Liver (tissue), 9 donors: ENCODE measurements around the gene CLPX. TPM values are rescaled to one million over a fixed set of nuclear protein-coding genes. Genes with fewer than 3 reads are reported as not detected.

ENCODE experiments used
- DNase-seq: peaks from one replicate; pipeline ENCODE4 v3.0.0-alpha.2; 2017; ENCODE audit warnings: low spot score
- H3K27ac ChIP-seq, 2 donors: one replicate each; pipeline ENCODE4 v1.7.0; 2013; ENCODE audit warnings: inconsistent platforms in 2 of 2, low read length in 2 of 2, control low read depth in 1 of 2, low read depth in 1 of 2, mild to moderate bottlenecking in 1 of 2
- H3K27me3 ChIP-seq, 4 donors: one replicate each; pipeline versions ENCODE4 v1.6.1 to v1.7.0; 2013; ENCODE audit warnings: low read length in 3 of 4, inconsistent platforms in 1 of 4, mild to moderate bottlenecking in 1 of 4, moderate library complexity in 1 of 4; ENCODE audit not compliant: control insufficient read depth in 4 of 4, insufficient read depth in 4 of 4
- H3K36me3 ChIP-seq, 4 donors: one replicate each; pipeline versions ENCODE4 v1.6.1 to v1.7.0; 2013; ENCODE audit warnings: low read length in 3 of 4, mild to moderate bottlenecking in 3 of 4, low read depth in 1 of 4, moderate library complexity in 1 of 4; ENCODE audit not compliant: control insufficient read depth in 4 of 4, insufficient read depth in 3 of 4
- H3K4me1 ChIP-seq, 4 donors: one replicate each; pipeline versions ENCODE4 v1.6.1 to v1.7.0; 2013; ENCODE audit warnings: low read length in 3 of 4, mild to moderate bottlenecking in 3 of 4, moderate library complexity in 1 of 4; ENCODE audit not compliant: control insufficient read depth in 4 of 4, insufficient read depth in 4 of 4
- H3K4me3 ChIP-seq, 3 donors: one replicate each; pipeline versions ENCODE4 v1.6.1 to v1.7.0; 2013; ENCODE audit warnings: low read length in 3 of 3, control low read depth in 1 of 3, low read depth in 1 of 3, mild to moderate bottlenecking in 1 of 3
- H3K9ac ChIP-seq, 2 donors: one replicate each; pipeline ENCODE4 v1.7.0; 2013; ENCODE audit warnings: low read length in 2 of 2, mild to moderate bottlenecking in 2 of 2, moderate library complexity in 2 of 2, control low read depth in 1 of 2, low read depth in 1 of 2
- H3K9me3 ChIP-seq, 4 donors: one replicate each; pipeline versions ENCODE4 v1.6.1 to v1.7.0; 2013; ENCODE audit warnings: low read length in 3 of 4; ENCODE audit not compliant: control insufficient read depth in 4 of 4
- ATF3 ChIP-seq: IDR thresholded peaks from 2 replicates; pipeline ENCODE4 v1.6.1; 2016; ENCODE audit warnings: antibody characterized with exemption
- EGR1 ChIP-seq, 2 donors: IDR thresholded peaks; 2 replicates each; pipeline ENCODE4 v1.6.1; 2016 to 2018; ENCODE audit warnings: antibody characterized with exemption in 2 of 2, low read depth in 2 of 2
- FOXA2 ChIP-seq: IDR thresholded peaks from 2 replicates; pipeline ENCODE4 v1.6.1; 2016; ENCODE audit warnings: antibody characterized with exemption
- GABPA ChIP-seq, 2 donors: IDR thresholded peaks in 1 of 2; conservative IDR thresholded peaks in 1 of 2; 2 replicates each; pipeline ENCODE4 v1.6.1; 2016; ENCODE audit warnings: antibody characterized with exemption in 2 of 2, mild to moderate bottlenecking in 1 of 2, moderate library complexity in 1 of 2
- HNF4A ChIP-seq, 2 donors: conservative IDR thresholded peaks; 2 replicates each; pipeline ENCODE4 v1.6.1; 2016; ENCODE audit warnings: antibody characterized with exemption in 2 of 2, mild to moderate bottlenecking in 2 of 2
- HNF4G ChIP-seq: IDR thresholded peaks from 2 replicates; pipeline ENCODE4 v1.6.1; 2016; ENCODE audit warnings: antibody characterized with exemption
- JUND ChIP-seq, 2 donors: IDR thresholded peaks; 2 replicates each; pipeline ENCODE4 v1.6.1; 2016; ENCODE audit warnings: antibody characterized with exemption in 2 of 2
- MAX ChIP-seq: IDR thresholded peaks from 2 replicates; pipeline ENCODE4 v1.6.1; 2016; ENCODE audit warnings: antibody characterized with exemption
- NR2F2 ChIP-seq: IDR thresholded peaks from 2 replicates; pipeline ENCODE4 v1.6.1; 2016; ENCODE audit warnings: antibody characterized with exemption
- RAD21 ChIP-seq, 2 donors: IDR thresholded peaks; 2 replicates each; pipeline ENCODE4 v1.6.1; 2016; ENCODE audit warnings: antibody characterized with exemption in 2 of 2, mild to moderate bottlenecking in 2 of 2
- REST ChIP-seq: IDR thresholded peaks from 2 replicates; pipeline ENCODE4 v1.6.1; 2016; ENCODE audit warnings: antibody characterized with exemption, mild to moderate bottlenecking
- RXRA ChIP-seq, 2 donors: IDR thresholded peaks; 2 replicates each; pipeline ENCODE4 v1.6.1; 2017 to 2018; ENCODE audit warnings: antibody characterized with exemption in 2 of 2, mild to moderate bottlenecking in 1 of 2
- SP1 ChIP-seq: IDR thresholded peaks from 2 replicates; pipeline ENCODE4 v1.6.1; 2018; ENCODE audit warnings: antibody characterized with exemption, mild to moderate bottlenecking
- TAF1 ChIP-seq: conservative IDR thresholded peaks from 2 replicates; pipeline ENCODE4 v1.6.1; 2016; ENCODE audit warnings: antibody characterized with exemption, mild to moderate bottlenecking
- YY1 ChIP-seq: IDR thresholded peaks from 2 replicates; pipeline ENCODE4 v1.6.1; 2016; ENCODE audit warnings: antibody characterized with exemption, mild to moderate bottlenecking
- WGBS: extraction: QIAGEN DNeasy Blood & Tissue Kit; methylation state at CpG from one replicate; pipeline ENCODE4 v1.1.7; 2013; 5-methylcytosine and 5-hydroxymethylcytosine counted together
- polyA plus RNA-seq, 2 donors: library from polyadenylated mRNA; stranded (reverse) in 1 of 2; unstranded in 1 of 2; fragments of 200-250 nt in 1 of 2; fragments of >200 nt in 1 of 2; fragmentation: Nextera tagmentation in 1 of 2; extraction: Ambion mirVana in 1 of 2; gene quantifications; one replicate each; pipeline versions ENCODE4 v1.2.1 to v1.2.3, GENCODE V29; 2013 to 2015
- total RNA-seq, 2 donors: library from RNA; depleted of rRNA; stranded (reverse); fragments of >200 nt; gene quantifications; one replicate each; pipeline ENCODE4 v1.2.3, GENCODE V29; 2014
- TF ChIP-seq, protein P1 (sequence below): fragments of 150-350 bp; IDR thresholded peaks from 2 replicates; pipeline ENCODE4 v1.5.1; 2017; ENCODE audit warnings: improper control_type of control experiment, low read depth, low read length; ENCODE audit not compliant: missing input control
- TF ChIP-seq, protein P2 (sequence below): IDR thresholded peaks from 2 replicates; pipeline ENCODE4 v1.6.1; 2016; ENCODE audit warnings: antibody characterized with exemption
- donor health status: healthy.
- donor health status: healthy.
- donor health status: healthy.
- donor health status: healthy.
- donor health status: healthy.

CLPX gene
- total and polyA plus RNA-seq, 4 donors, result 24.8 to 79.4 (median 41.0) TPM

GRCh38 chr15:65222891-65223290, 37.7 kb upstream of the CLPX start:
- Histone ChIP-seq H3K36me3 (no peaks in the 10 kb centered on the region), H3K4me1 (no peaks in the 10 kb centered on the region), H3K27me3 (no peaks in the 10 kb centered on the region), H3K9ac (no peak overlapping the region), H3K4me3 (no peak overlapping the region), H3K27ac (no peak overlapping the region), H3K9me3 (no peaks in the 10 kb centered on the region)
- 94% methylated on average over 4 of the region's 4 CpGs for WGBS
- DNase-seq, result no peak
- TF ChIP-seq FOXA2 (no peak), SP1 (no peak), NR2F2 (no peak), YY1 (no peak)
- TF ChIP-seq, protein P1, sequence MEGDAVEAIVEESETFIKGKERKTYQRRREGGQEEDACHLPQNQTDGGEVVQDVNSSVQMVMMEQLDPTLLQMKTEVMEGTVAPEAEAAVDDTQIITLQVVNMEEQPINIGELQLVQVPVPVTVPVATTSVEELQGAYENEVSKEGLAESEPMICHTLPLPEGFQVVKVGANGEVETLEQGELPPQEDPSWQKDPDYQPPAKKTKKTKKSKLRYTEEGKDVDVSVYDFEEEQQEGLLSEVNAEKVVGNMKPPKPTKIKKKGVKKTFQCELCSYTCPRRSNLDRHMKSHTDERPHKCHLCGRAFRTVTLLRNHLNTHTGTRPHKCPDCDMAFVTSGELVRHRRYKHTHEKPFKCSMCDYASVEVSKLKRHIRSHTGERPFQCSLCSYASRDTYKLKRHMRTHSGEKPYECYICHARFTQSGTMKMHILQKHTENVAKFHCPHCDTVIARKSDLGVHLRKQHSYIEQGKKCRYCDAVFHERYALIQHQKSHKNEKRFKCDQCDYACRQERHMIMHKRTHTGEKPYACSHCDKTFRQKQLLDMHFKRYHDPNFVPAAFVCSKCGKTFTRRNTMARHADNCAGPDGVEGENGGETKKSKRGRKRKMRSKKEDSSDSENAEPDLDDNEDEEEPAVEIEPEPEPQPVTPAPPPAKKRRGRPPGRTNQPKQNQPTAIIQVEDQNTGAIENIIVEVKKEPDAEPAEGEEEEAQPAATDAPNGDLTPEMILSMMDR, result no peak

DNA sequence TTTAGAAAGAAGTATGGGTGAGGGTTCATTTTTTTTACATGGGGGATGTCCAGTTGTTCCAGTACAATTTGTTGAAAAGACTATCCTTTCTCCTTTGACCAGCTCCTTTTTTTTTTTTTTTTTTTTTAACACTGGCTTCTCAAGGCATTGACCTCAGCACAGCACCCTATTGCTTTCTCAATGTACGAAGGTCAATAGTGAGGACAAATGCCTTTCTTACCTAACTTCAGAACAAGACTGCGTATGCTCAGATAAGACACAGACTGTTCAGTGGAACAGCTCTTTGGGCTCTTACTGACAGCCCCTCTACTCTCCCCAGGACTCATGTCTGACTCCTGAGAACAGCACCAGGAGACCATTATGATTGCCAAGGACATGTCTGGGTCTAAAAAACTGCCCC, 36.6 kb upstream of the CLPX start:
- TF ChIP-seq RXRA (IDR thresholded peaks at IDR 0.05) (no peak), ATF3 (no peak), RAD21 (IDR thresholded peaks at IDR 0.05) (no peak), TAF1 (no peak), FOXA2 (no peak), MAX (no peak), REST (no peak), YY1 (no peak), HNF4A (conservative IDR thresholded peaks at IDR 0.05) (no peak), HNF4G (no peak), JUND (IDR thresholded peaks at IDR 0.05) (no peak), EGR1 (IDR thresholded peaks at IDR 0.05; ENCODE audit: low read depth in 2 of 2) (no peak), GABPA (IDR thresholded peaks at IDR 0.05 in 1 of 2, conservative IDR thresholded peaks at IDR 0.05 in 1 of 2) (no peak)
- TF ChIP-seq, protein P2, sequence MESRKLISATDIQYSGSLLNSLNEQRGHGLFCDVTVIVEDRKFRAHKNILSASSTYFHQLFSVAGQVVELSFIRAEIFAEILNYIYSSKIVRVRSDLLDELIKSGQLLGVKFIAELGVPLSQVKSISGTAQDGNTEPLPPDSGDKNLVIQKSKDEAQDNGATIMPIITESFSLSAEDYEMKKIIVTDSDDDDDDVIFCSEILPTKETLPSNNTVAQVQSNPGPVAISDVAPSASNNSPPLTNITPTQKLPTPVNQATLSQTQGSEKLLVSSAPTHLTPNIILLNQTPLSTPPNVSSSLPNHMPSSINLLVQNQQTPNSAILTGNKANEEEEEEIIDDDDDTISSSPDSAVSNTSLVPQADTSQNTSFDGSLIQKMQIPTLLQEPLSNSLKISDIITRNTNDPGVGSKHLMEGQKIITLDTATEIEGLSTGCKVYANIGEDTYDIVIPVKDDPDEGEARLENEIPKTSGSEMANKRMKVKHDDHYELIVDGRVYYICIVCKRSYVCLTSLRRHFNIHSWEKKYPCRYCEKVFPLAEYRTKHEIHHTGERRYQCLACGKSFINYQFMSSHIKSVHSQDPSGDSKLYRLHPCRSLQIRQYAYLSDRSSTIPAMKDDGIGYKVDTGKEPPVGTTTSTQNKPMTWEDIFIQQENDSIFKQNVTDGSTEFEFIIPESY, result no peak
- H3K9ac ChIP-seq, result no peak overlapping the region
- H3K9me3 ChIP-seq, result no peaks in the 10 kb centered on the region
- no peak overlapping the region for H3K27ac ChIP-seq
- H3K36me3 ChIP-seq, result no peaks in the 10 kb centered on the region
- H3K27me3 ChIP-seq, result no peaks in the 10 kb centered on the region
- no peaks in the 10 kb centered on the region for H3K4me1 ChIP-seq
- 62% methylated on average over 2 of the region's 2 CpGs for WGBS
- no peak for DNase-seq
- no peak overlapping the region for H3K4me3 ChIP-seq
